Ammon's horn (tissue), 1 donor: ENCODE data around the gene MRPL36.

Source experiments
- DNase-seq: peaks from one replicate; pipeline ENCODE4 v3.0.0-alpha.2; 2016; ENCODE audit warnings: low spot score

Gene MRPL36

DNA sequence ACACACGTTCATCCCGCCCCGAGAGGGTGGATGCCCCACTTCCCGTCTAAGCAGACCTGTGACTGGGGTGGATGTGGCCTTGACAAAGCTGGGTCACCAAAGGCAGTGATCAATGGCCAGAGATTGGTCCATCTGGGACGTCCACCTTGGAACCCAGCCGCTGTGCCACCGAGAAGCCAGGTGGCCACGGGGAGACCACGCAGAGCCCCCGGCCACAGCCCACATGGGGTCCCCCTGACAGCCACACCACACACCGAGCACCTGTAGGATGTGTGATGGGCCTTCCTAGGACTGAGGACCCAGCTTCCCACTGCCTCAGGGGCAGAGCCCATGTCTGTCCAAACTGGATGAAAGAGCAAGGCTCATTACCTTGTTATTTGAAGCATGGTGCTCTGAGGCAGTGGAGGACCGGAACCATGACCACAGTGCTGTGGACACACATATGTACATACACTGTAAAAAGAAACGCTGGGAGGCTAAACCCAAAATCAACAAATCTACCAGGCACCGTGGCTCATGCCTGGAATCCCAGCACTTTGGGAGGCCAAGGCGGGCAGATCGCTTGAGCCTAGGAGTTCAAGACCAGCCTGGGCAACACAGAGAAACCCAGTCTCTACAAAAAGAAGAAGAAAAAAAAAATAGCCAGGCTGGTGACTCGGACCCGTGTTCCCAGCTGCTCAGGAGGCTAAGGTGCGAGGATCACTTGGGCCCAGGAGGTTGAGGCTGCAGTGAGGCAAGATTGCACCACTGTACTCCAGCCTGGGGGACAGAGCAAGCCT is 50.1 kb downstream of the MRPL36 start:
- DNase-seq: no peak

- DNase-seq: no peak
These were observed 50.8 kb downstream of the MRPL36 start for GRCh38 chr5:1748845-1749244.
